H1 (cell line): ENCODE measurements around the gene CEND1. TPM values are rescaled to one million over a fixed set of nuclear protein-coding genes. Genes with fewer than 3 reads are reported as not detected.

Experiments used
- CTCF ChIA-PET: fragments of 300-600 bp; sonication (Branson Sonifier 250); formaldehyde crosslinking; loops from one replicate; lab custom pipeline; 2021; ENCODE audit not compliant: partially characterized antibody; lab: Charles Lee
- POLR2A ChIA-PET: fragments of 300-600 bp; sonication (Branson Sonifier 250); formaldehyde crosslinking; loops from one replicate; lab custom pipeline; 2021; ENCODE audit warnings: inconsistent platforms; ENCODE audit not compliant: partially characterized antibody; lab: Charles Lee
- DNase-seq, 2 experiments: peaks; one replicate each; pipeline versions ENCODE4 v3.0.0 to v3.0.0-alpha.2; 2010 to 2022; ENCODE audit warnings: low spot score in 2 of 2, low read depth in 1 of 2, mixed read lengths in 1 of 2
- FAIRE-seq: peaks from 2 replicates; lab custom pipeline; 2011; peaks lifted over from hg19 to GRCh38; lab: Jason Lieb, UNC
- H2AFZ ChIP-seq: 2 replicates; pipeline ENCODE4 v1.8.1; 2012; ENCODE audit warnings: low read length, inconsistent platforms
- H2AK5ac ChIP-seq: 2 replicates; pipeline ENCODE4 v1.6.1; 2013; ENCODE audit warnings: low read depth, low read length
- H2BK120ac ChIP-seq: replicated peaks from 2 replicates; pipeline ENCODE3; 2013; ENCODE audit warnings: low read depth, low read length, inconsistent platforms
- H2BK12ac ChIP-seq: 2 replicates; pipeline ENCODE4 v1.6.1; 2013; ENCODE audit warnings: low read depth, low read length
- H2BK15ac ChIP-seq: 2 replicates; pipeline ENCODE4 v1.6.1; 2013; ENCODE audit warnings: low read length
- H2BK20ac ChIP-seq: 2 replicates; pipeline ENCODE4 v1.6.1; 2013; ENCODE audit warnings: low read length
- H2BK5ac ChIP-seq: 2 replicates; pipeline ENCODE4 v1.6.1; 2013; ENCODE audit warnings: low read depth, low read length
- H3K14ac ChIP-seq: 2 replicates; pipeline ENCODE4 v1.6.1; 2013; ENCODE audit warnings: inconsistent platforms; ENCODE audit not compliant: insufficient read length
- H3K18ac ChIP-seq: 2 replicates; pipeline ENCODE4 v1.6.1; 2013; ENCODE audit warnings: low read length; ENCODE audit errors: extremely low read depth
- H3K23ac ChIP-seq: 2 replicates; pipeline ENCODE4 v1.6.1; 2013; ENCODE audit warnings: inconsistent platforms; ENCODE audit not compliant: insufficient read length
- H3K23me2 ChIP-seq: 2 replicates; pipeline ENCODE4 v1.6.1; 2013; ENCODE audit warnings: low read depth, low read length
- H3K27ac ChIP-seq: 2 replicates; pipeline ENCODE4 v1.6.1; 2011; ENCODE audit warnings: low read depth, low read length, inconsistent platforms
- H3K27me3 ChIP-seq, 4 experiments: replicated peaks in 1 of 4; 1 replicate in 1 of 4; 2 replicates in 3 of 4; pipeline versions ENCODE4 v1.6.1 to v1.8.1; 2011 to 2013; ENCODE audit warnings: low read length in 3 of 4, mild to moderate bottlenecking in 3 of 4, inconsistent platforms in 2 of 4, mixed read lengths in 2 of 4, moderate library complexity in 1 of 4; ENCODE audit not compliant: control insufficient read depth in 3 of 4, insufficient read depth in 3 of 4; ENCODE audit errors: extremely low read depth in 1 of 4
- H3K36me3 ChIP-seq, 4 experiments: 2 replicates each; pipeline versions ENCODE4 v1.6.1 to v1.8.1; 2011 to 2013; ENCODE audit warnings: mild to moderate bottlenecking in 4 of 4, low read length in 3 of 4, moderate library complexity in 2 of 4, control low read depth in 1 of 4, inconsistent platforms in 1 of 4; ENCODE audit not compliant: insufficient read depth in 4 of 4, control insufficient read depth in 2 of 4
- H3K4ac ChIP-seq: replicated peaks from 2 replicates; pipeline ENCODE3; 2013; ENCODE audit warnings: low read length, low read depth, mixed read lengths, inconsistent platforms; ENCODE audit not compliant: insufficient read length
- H3K4me1 ChIP-seq, 4 experiments: replicated peaks in 1 of 4; 1 replicate in 1 of 4; 2 replicates in 3 of 4; pipeline versions ENCODE4 v1.6.1 to v1.8.1; 2011 to 2013; ENCODE audit warnings: low read length in 3 of 4, inconsistent platforms in 2 of 4, mixed read lengths in 1 of 4; ENCODE audit not compliant: insufficient read depth in 4 of 4, control insufficient read depth in 3 of 4
- H3K4me2 ChIP-seq, 2 experiments: 2 replicates each; pipeline versions ENCODE4 v1.6.1 to v1.8.1; 2011 to 2013; ENCODE audit warnings: low read depth in 2 of 2, low read length in 2 of 2, control low read depth in 1 of 2, inconsistent platforms in 1 of 2, mild to moderate bottlenecking in 1 of 2; ENCODE audit not compliant: insufficient read depth in 1 of 2
- H3K4me3 ChIP-seq, 4 experiments: fragments of 200-600, 300-600 bp in 1 of 4; sonication (generic), shearing (Covaris generic), sonication (Bioruptor Twin) in 1 of 4; 2 replicates each; pipeline versions ENCODE4 v1.5.1 to v1.8.1; 2011 to 2016; ENCODE audit warnings: low read length in 4 of 4, low read depth in 3 of 4, control low read depth in 2 of 4, inconsistent platforms in 2 of 4, mild to moderate bottlenecking in 2 of 4, mixed read lengths in 1 of 4, moderate library complexity in 1 of 4; ENCODE audit not compliant: insufficient read depth in 2 of 4; ENCODE audit errors: extremely low read depth in 1 of 4
- H3K56ac ChIP-seq: replicated peaks from 2 replicates; pipeline ENCODE3; 2013; ENCODE audit warnings: low read depth, mild to moderate bottlenecking, mixed read lengths, low read length, inconsistent platforms; ENCODE audit not compliant: insufficient read length
- H3K79me1 ChIP-seq: 2 replicates; pipeline ENCODE4 v1.6.1; 2013; ENCODE audit warnings: low read depth, low read length, control low read depth
- H3K79me2 ChIP-seq, 2 experiments: 2 replicates each; pipeline versions ENCODE4 v1.6.1 to v1.8.1; 2012 to 2013; ENCODE audit warnings: low read length in 2 of 2, mild to moderate bottlenecking in 2 of 2, inconsistent platforms in 1 of 2; ENCODE audit not compliant: insufficient read depth in 2 of 2, control insufficient read depth in 1 of 2
- H3K9ac ChIP-seq, 4 experiments: replicated peaks in 1 of 4; 1 replicate in 1 of 4; 2 replicates in 3 of 4; pipeline versions ENCODE4 v1.6.1 to v1.8.1; 2011 to 2013; ENCODE audit warnings: low read depth in 3 of 4, low read length in 3 of 4, control low read depth in 2 of 4, mild to moderate bottlenecking in 2 of 4, moderate library complexity in 2 of 4, inconsistent platforms in 1 of 4; ENCODE audit errors: extremely low read depth in 1 of 4
- H3K9me3 ChIP-seq, 2 experiments: 2 replicates each; pipeline versions ENCODE4 v1.6.1 to v1.8.1; 2012 to 2013; ENCODE audit warnings: mild to moderate bottlenecking in 2 of 2, moderate library complexity in 2 of 2, control low read depth in 1 of 2, inconsistent platforms in 1 of 2, low read depth in 1 of 2, low read length in 1 of 2, mixed read lengths in 1 of 2; ENCODE audit not compliant: insufficient read depth in 2 of 2
- H4K20me1 ChIP-seq, 2 experiments: replicated peaks in 1 of 2; 2 replicates each; pipeline versions ENCODE3 to v1.8.1; 2011 to 2013; ENCODE audit warnings: inconsistent platforms in 2 of 2, low read length in 2 of 2, mild to moderate bottlenecking in 1 of 2; ENCODE audit not compliant: insufficient read depth in 2 of 2, control insufficient read depth in 1 of 2
- H4K5ac ChIP-seq: 2 replicates; pipeline ENCODE4 v1.6.1; 2013; ENCODE audit warnings: low read length, low read depth, mixed read lengths, inconsistent platforms; ENCODE audit not compliant: insufficient read length
- H4K8ac ChIP-seq: 2 replicates; pipeline ENCODE4 v1.8.0; 2013; ENCODE audit warnings: mild to moderate bottlenecking, moderate library complexity, low read length, inconsistent platforms; ENCODE audit not compliant: insufficient read depth; ENCODE audit errors: extremely low read depth
- H4K91ac ChIP-seq: replicated peaks from 2 replicates; pipeline ENCODE3; 2013; ENCODE audit warnings: low read length, mixed read lengths, inconsistent platforms; ENCODE audit not compliant: insufficient read length
- ATF2 ChIP-seq: IDR thresholded peaks from 2 replicates; pipeline ENCODE4 v1.6.1; 2012; ENCODE audit warnings: low read length, inconsistent platforms
- BCL11A ChIP-seq, 2 experiments: IDR thresholded peaks; one replicate each; pipeline ENCODE4 v1.6.1; 2011; ENCODE audit warnings: low read depth in 2 of 2, low read length in 2 of 2, mild to moderate bottlenecking in 2 of 2
- CHD1 ChIP-seq: IDR thresholded peaks from 2 replicates; pipeline ENCODE4 v1.6.1; 2012; ENCODE audit warnings: low read depth, low read length, improper control_type of control experiment
- CTCF ChIP-seq, 3 experiments: IDR thresholded peaks; 1 replicate in 2 of 3; 2 replicates in 1 of 3; pipeline versions ENCODE4 v1.5.1 to v1.6.1; 2011; ENCODE audit warnings: low read length in 3 of 3, mild to moderate bottlenecking in 3 of 3, inconsistent platforms in 2 of 3, low read depth in 1 of 3, moderate library complexity in 1 of 3; ENCODE audit not compliant: insufficient read depth in 1 of 3; ENCODE audit errors: control extremely low read depth in 1 of 3
- GTF2F1 ChIP-seq: IDR thresholded peaks from 2 replicates; pipeline ENCODE4 v1.6.1; 2012; ENCODE audit warnings: low read depth, low read length, improper control_type of control experiment, borderline replicate concordance
- RNF2 ChIP-seq: fragments of 200-900, 300-1000 bp; sonication (generic); IDR thresholded peaks from 2 replicates; pipeline ENCODE4 v1.7.1; 2016; ENCODE audit warnings: borderline replicate concordance, low read depth, mild to moderate bottlenecking, antibody characterized with exemption, low read length; ENCODE audit not compliant: poor library complexity, severe bottlenecking; ENCODE audit errors: missing control alignments
- SRF ChIP-seq: IDR thresholded peaks from 2 replicates; pipeline ENCODE4 v1.6.1; 2011; ENCODE audit warnings: mild to moderate bottlenecking, low read depth, low read length, moderate library complexity
- TAF7 ChIP-seq: optimal IDR thresholded peaks from 2 replicates; pipeline ENCODE3; 2011; ENCODE audit warnings: low read depth, mild to moderate bottlenecking, inconsistent platforms, low read length, moderate library complexity, borderline replicate concordance
- WGBS, 2 experiments: shearing (Covaris generic) in 1 of 2; methylation state at CpG; one replicate each; pipeline versions ENCODE4 v1.1.6 to v1.1.7; 2013 to 2015; ENCODE audit warnings: low lambda C conversion rate in 2 of 2, mixed read lengths in 2 of 2, inconsistent platforms in 1 of 2, low coverage in 1 of 2, missing lambda C conversion rate in 1 of 2; ENCODE audit not compliant: insufficient replicate concordance in 2 of 2, insufficient coverage in 1 of 2, insufficient read length in 1 of 2; ENCODE audit errors: extremely low coverage in 1 of 2, missing lambda C conversion rate in 1 of 2; 5-methylcytosine and 5-hydroxymethylcytosine counted together
- polyA plus RNA-seq, 7 experiments: library from polyadenylated mRNA; depleted of rRNA in 3 of 7; stranded (reverse) in 5 of 7; unstranded in 2 of 7; fragments of >200 nt in 5 of 7; fragments of 200-250 nt in 2 of 7; gene quantifications; 1 replicate in 5 of 7; 2 replicates in 1 of 7; 4 replicates in 1 of 7; pipeline versions ENCODE4 v1.2.1 to v1.2.3, GENCODE V29; 2011 to 2013; ENCODE audit warnings: missing spikeins in 2 of 7, mixed read lengths in 2 of 7
- total RNA-seq: library from RNA; stranded (reverse); fragmentation: NEBNext Ultra II Directional; extraction: Animal tissue kit (Norgen Biotek cat#: 25700); gene quantifications from 2 replicates; pipeline ENCODE4 v1.2.1, GENCODE V29; 2021

The CEND1 gene
- total and polyA plus RNA-seq, 2 of the 8 experiments (the other 6 are each of a cell fraction or from before 2014, with no cell fraction given) = 0.82 to 5.0 TPM

GRCh38 chr11:773425-773824, 16.5 kb downstream of the CEND1 start:
- 94% methylated on average over 5 of the region's 5 CpGs; no CpG with 5 or more reads in 1 of the 2 experiments for WGBS, 2 experiments
- no peak overlapping the region for H3K18ac ChIP-seq
- no peak overlapping the region for H3K4me2 ChIP-seq
- no peak overlapping the region; the same call in 1 of the 2 replicates for H4K8ac ChIP-seq
- no peak overlapping the region for H3K4me3 ChIP-seq
- H2AFZ ChIP-seq = no peak overlapping the region
- no peak overlapping the region for H3K23ac ChIP-seq
- peak overlapping the region in 1 of 4 experiments; percentile 36; a peak in 2 of 7 replicates for H3K9ac ChIP-seq
- no peaks in the 10 kb centered on the region for H3K27me3 ChIP-seq
- FAIRE-seq (no peak), DNase-seq (no peak)
- ChIA-PET CTCF (interaction anchor here (0.6 to 1.2 kb wide), 4 partner anchors 8 to 16 kb away, joined by 3 to 4 read pairs (median 4); partner anchors contain the start of gene CEND1), POLR2A (interaction anchor here (0.7 to 35.3 kb wide), 5 partner anchors 18 to 49 kb away, joined by 3 to 636 read pairs (median 3); partner anchors contain the start of gene TALDO1)
- 0 out of 2 replicates have a peak, but pooled peaks cover 6% of the 10 kb centered on the region for H3K79me1 ChIP-seq
- no peak overlapping the region for H2AK5ac ChIP-seq
- H3K56ac ChIP-seq = no peak overlapping the region
- H3K27ac ChIP-seq = no peak overlapping the region
- peaks cover 13% of the 10 kb centered on the region; the same call in 1 of the 2 replicates for H3K23me2 ChIP-seq
- H2BK15ac ChIP-seq = no peak overlapping the region
- no peak overlapping the region for H2BK120ac ChIP-seq
- peaks cover 16 to 27% of the 10 kb centered on the region in 2 experiments for H4K20me1 ChIP-seq
- no peaks in the 10 kb centered on the region for H3K9me3 ChIP-seq
- H4K5ac ChIP-seq = no peak overlapping the region
- no peak overlapping the region for H2BK5ac ChIP-seq
- H4K91ac ChIP-seq = no peak overlapping the region
- H3K14ac ChIP-seq = no peak overlapping the region
- H2BK12ac ChIP-seq = no peak overlapping the region
- H3K4ac ChIP-seq = no peak overlapping the region
- H3K36me3 ChIP-seq = peaks cover 4 to 21% (median 15%) of the 10 kb centered on the region in 4 experiments; a peak in 7 of 8 replicates
- H2BK20ac ChIP-seq = no peak overlapping the region
- peaks cover 0 to 15% (median 7%) of the 10 kb centered on the region in 4 experiments; a peak in 6 of 7 replicates for H3K4me1 ChIP-seq
- H3K79me2 ChIP-seq = peaks cover 7 to 43% of the 10 kb centered on the region in 2 experiments; a peak in 3 of 4 replicates
- TF ChIP-seq CTCF (IDR thresholded peaks at IDR 0.05; ENCODE audit: control extremely low read depth in 1 of 3, insufficient read depth in 1 of 3, low read depth in 1 of 3, low read length in 3 of 3) = no peak
- TF ChIP-seq SRF = no peak
- no peak for TF ChIP-seq CHD1
- TF ChIP-seq TAF7 = no peak
- no peak for TF ChIP-seq RNF2
- no peak for TF ChIP-seq GTF2F1
- TF ChIP-seq BCL11A (IDR thresholded peaks at IDR 0.05; ENCODE audit: low read depth in 2 of 2, low read length in 2 of 2) = no peak
- no peak for TF ChIP-seq ATF2
